IPS-NIHi11 (cell line): ENCODE measurements around the gene PLLP.

Experiments
- DNase-seq: peaks from one replicate; pipeline ENCODE4 v3.0.0; 2012; ENCODE audit warnings: mixed read lengths, low spot score

The PLLP gene, protein sequence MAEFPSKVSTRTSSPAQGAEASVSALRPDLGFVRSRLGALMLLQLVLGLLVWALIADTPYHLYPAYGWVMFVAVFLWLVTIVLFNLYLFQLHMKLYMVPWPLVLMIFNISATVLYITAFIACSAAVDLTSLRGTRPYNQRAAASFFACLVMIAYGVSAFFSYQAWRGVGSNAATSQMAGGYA

DNA sequence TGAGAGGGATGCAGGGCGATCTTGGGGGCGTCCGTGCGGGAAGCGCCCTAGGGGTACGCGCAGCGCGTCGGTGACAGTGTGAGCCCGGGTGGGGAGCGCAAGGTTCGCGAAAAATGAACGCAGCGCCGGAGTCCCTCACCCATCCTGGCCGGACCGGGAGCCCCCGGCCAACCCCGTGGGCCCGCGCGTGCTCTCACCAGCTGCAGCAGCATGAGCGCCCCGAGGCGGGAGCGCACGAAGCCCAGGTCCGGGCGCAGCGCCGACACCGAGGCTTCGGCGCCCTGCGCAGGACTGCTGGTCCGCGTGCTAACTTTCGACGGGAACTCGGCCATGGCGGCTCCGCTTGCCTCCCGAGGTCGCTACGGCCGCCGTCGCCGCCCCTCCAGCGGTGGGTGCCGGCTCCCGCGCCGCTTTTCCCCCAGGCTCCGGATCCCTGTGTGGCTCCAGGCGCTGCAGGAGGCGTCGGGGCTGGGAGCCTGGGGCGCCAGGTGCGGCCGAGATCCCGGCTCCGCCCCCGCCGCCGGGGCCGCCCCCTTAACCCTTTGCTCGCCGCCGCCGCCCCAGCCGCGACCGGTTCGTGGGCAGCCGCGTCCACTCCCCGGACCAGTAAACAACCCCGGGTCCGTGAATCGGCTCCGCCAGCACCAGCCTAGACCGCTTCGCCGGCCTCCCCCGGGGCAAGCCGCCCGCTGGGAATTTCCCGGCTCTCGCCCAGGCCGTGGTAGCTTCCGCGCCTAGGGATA lies at the start of gene PLLP:
Gene PLLP (minus strand): TSS at position 464 of the 743 bp plus-strand sequence. CDS start 132 bp downstream, at position 332.
- DNase-seq: peak; percentile 92

DNA sequence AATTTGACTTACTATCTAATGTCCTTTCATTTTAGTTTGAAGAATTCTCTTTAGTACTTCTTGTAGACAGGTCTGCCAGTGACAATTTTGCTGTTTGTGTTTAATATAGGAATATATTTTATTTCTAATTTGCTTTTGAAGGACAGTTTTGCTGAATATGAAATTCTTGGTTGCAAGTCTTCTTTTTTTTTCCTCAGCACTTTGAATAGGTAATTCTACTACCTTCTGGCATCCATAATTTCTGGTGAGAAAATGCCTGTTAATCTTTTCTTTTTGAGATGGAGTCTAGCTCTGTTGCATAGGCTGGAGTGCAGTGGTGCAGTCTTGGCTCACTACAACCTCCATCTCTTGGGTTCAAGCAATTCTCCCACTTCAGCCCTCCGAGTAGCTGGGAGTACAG lies 48.9 kb upstream of the PLLP start:
- no peak for DNase-seq

DNA sequence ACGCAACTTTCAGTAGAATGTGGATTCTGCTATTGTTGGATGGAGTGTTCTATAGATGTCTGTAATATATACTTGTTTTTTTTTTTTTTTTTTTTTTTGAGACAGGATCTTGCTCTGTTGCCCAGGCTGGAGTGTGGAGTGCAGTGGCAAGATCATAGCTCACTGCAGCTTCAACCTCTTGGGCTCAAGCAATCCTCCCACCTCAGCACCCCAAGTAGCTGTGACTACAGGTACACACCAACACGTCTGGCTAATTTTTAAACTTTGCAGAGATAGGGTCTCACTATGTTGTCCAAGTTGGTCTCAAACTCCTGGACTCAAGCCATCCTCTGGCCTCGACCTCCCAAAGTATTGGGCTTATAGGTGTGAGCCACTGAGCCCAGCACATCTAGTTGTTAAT lies 46.9 kb upstream of the PLLP start:
- DNase-seq: no peak

DNA sequence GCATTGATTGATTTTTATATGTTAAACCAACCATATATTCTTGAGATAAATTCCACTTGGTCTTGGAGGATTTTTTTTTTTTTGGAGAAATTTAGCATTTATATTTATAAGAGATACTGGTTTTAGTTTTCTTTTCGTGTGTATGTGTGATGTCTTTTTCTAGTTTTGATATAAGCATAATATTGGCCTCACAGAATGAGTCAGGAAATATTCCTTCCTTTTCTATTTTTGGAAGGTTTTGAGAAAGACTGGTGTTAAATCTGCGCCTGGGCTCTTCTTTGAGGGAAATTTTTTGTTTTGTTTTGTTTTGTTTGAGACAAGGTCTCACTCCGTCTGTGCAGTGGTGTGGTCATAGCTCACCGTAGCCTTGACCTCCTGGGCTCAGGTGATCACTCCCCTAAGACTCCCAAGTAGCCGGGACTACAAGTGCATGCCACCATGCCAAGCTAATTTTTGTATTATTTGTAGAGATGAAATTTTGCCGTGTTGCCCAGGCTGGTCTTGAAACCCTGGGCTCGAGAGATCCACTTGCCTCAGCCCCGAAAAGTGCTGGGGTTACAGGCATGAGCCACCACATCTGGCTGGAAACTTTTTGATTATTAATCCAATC lies 45.4 kb upstream of the PLLP start:
- DNase-seq: no peak

DNA sequence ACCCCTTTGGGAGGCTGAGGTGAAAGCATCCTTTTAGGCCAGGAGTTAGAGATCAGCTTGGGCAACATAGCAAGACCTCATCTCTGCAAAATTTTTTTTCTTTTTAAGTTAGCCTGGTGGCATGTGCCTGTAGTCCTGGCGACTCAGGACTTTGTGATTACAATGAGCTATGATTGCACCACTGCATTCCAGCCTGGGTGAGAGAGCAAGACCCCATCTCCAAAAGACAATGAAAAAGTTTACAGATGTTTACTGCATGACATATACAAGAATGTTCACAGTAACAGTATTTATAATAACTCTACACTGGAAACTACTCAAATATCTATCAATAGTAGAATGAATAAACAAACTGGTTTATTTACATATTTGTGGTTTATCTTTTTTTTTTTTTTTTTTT lies 41.0 kb upstream of the PLLP start:
- DNase-seq: no peak

DNA sequence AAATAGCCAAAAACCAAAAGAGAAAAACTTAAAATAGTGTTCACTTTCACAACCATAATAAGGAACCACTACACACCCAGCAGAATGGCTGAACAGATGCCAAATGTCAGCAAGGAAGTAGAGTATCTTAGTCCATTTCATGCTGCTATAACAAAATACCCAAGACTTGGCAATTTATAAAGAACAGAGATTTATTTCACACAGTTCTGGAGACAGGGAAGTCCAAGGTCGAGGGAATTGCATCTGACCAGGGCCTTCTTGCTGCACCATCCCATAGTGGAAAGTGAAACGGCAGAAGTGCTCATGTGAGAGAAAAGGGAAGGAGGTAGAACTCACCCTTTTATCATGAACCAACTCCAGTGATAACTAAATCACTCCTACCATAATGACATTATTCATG lies 40.3 kb upstream of the PLLP start:
- DNase-seq: no peak

DNA sequence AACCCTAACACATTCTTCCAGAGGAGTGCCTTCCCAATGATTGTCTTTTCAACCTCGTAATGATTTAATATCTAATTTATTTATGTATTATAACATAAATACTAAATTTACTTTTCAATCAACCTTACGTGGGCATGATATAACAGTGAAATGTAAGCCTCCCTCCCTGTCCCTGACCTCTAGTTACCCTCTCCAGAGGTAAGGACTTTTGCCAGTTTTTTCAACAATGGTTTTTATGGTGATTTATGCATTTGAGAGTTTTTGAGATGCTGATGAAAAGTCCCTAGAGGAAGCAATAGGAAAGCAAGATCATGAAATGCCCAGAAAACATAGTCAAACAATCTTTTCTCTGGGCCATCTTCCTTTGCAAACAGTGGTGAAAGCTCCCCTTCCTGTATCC lies 35.2 kb upstream of the PLLP start:
- no peak for DNase-seq

DNA sequence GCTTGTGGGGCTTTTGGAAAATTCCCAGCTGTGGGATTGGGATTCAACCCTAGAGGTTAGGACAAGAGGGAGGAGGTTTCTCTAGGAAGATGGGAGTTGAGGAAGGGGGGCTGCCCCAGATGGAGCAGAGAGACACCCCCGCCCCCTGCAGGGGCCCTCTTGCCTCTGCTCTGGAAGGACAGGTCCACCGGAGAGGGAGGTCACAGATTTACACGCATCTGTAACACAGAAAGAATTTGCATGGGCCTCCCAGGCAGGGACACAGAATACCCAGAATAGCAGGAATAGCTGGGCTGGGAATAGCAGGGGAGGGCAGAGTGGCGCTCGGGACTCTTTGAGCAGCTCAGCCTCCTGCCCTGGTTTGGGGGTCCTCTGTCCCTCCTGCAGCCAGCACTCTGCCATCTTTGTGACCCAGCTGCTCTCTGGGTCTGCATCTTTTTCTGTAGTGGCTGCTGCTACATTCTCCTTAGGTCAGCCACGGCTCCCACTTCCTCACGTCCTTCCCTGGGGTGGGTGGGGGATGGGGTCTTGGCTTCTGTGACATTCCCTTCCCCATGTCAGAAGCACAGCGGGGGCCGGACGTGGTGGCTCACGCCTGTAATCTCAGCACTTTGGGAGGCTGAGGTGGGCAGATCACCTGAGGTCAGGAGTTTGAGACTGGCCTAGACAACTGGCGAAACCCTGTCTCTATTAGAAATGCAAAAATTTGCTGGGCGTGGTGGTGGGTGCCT lies 33.9 kb upstream of the PLLP start:
- DNase-seq: peak; percentile 41

DNA sequence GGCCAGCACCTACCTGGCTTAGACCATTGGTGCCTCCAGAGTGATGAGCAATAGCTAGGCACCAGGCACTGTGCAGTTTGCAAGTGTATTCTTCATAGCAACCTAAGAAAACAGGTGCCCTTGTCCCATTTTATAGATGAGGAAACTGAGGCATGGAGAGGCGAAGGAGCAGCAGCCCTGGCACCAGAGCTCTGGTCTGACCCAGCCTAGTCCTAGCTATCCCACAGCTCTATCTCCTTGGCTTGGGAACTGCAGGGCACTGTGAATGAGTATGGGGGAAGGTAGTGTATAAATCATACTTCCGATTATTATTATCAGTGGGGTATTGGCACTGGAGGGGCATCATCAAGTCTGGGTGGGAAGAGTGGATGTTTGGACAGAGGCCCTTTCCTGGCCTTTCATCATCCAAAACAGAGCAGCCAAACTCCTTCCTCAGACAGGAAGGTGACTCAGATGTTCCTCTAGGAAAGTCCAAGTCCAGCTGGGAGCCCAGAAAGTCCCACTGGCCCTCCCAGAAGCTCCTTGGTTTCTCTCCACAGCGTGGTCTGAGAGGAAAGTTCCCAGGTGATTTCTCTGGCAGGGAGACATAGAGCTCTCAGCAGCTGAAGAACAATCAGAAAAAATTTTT lies 32.0 kb upstream of the PLLP start:
- no peak for DNase-seq

DNA sequence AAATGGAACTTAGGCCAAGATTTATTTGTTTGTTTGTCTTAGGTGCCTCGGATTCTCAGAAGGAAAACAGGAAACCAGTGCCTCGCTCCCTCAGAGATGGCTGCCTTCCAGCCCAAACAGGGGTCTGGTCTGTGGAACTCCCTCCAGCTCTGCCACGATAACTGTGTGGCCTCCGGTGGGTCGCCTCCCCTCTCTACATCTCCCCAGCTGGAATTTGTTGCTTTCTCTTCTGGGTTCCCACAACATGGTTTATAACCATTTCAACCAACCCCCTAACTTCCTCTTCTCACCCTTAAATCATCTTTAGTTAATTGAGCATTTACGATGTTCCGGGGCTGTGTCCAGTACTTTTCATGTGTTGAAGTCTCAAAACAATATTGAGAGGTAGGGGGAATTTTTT lies 30.9 kb upstream of the PLLP start:
- DNase-seq: no peak

DNA sequence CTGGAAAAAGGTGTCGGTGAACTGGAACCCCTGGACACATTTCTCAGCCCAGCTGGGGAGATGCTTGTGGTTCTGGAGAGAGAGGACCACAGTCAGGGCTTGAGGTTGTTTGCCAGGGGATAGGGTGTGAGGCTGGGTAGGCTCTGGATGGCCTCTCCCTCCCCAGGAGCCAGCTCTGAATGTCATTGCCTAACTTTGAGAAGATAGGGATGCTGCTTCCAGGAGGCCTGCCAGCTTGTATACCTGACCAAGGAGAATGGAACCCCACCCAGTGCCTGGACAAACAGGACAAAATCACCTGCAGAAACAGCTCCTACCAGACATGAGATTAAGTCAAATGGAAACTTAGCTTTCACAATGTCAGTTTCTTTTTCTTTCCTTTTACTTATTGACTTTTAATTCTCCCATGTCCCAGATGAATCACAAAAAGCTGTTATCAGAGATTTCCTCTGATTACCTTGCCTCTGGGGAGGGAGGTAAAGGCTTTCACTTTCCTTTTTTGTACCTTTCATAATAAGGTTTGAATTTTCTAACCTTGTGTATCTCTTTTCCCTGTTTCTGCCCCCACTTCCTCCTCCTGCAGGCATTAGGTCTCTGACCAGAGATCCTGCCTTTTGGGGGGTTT lies 29.8 kb upstream of the PLLP start:
- no peak for DNase-seq

DNA sequence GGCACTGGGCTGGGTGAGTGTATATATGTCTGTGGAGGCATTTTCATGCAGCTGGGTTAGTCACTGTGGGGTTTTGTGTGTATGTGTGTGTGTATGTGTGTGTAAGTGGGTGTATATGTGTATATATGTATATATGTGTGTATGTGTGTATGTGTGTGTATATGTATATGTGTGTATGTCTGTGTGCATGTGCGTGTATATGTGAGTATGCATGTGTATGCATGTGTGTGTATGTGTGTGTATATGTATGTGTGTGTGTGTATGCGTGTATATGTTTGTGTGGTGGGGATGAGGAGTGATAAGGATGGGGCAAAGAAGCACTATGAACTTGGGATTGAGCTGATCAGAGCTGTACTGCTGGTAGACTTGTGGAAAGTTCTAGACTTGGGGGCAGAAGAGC lies 29.0 kb upstream of the PLLP start:
- no peak for DNase-seq

DNA sequence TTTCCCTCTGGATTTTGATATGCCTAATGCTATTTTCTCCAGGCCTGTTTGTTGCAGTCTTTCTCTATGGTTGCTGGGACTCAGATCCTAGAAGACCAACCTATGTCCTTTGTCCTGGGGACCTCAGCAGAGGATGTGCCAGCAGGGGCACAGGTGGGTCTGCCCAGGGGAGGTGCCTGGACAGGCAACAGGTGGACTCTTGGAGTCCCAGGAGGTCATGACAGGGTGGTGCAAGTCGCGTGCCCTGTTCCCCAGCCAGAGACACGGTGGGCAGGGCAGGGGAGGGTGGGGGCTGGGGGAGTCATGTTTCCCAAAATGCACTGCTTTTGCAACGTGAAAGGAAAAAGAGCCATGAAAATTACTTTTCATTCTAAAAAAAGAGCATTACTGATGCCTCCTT lies 26.3 kb upstream of the PLLP start:
- no peak for DNase-seq

DNA sequence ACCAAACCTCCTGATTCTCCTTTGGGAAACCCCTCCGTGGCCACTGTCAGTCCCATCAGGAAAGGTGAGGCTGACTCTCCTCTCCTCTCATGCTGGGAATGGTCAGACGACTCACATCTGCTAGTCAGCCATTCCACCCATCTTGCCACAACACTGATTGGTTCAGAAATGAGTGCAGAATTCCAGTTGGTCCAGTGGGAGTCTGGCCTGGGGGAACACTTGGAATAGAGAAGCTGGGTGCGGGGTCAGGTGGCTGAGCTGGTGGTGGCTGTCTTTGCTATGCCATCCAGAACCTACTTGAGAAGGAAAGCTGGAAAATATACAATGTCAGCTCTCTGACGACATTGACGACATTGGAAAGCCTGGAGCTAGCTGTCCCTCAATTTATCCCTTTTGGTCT lies 23.6 kb upstream of the PLLP start:
- DNase-seq: no peak

DNA sequence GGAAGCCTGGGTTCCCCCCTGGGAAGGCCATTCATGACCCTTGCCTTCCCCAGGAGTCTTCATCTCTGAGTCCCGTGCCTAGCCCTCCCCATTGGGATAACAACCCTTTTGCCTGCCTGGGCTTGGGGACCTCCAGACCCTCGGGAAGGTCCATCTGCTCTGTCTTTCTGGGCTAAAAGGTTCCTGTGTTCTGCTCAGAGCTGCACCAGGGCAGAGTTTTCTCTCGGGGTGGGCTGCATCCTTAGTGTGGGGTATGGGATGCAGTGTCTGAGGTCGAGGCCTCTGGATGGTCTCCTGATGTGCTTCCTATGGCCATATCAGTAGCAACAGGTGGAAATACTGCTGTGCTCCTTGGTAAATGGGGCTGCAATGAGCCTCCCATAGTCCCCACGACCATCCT lies 22.9 kb upstream of the PLLP start:
- DNase-seq: no peak

DNA sequence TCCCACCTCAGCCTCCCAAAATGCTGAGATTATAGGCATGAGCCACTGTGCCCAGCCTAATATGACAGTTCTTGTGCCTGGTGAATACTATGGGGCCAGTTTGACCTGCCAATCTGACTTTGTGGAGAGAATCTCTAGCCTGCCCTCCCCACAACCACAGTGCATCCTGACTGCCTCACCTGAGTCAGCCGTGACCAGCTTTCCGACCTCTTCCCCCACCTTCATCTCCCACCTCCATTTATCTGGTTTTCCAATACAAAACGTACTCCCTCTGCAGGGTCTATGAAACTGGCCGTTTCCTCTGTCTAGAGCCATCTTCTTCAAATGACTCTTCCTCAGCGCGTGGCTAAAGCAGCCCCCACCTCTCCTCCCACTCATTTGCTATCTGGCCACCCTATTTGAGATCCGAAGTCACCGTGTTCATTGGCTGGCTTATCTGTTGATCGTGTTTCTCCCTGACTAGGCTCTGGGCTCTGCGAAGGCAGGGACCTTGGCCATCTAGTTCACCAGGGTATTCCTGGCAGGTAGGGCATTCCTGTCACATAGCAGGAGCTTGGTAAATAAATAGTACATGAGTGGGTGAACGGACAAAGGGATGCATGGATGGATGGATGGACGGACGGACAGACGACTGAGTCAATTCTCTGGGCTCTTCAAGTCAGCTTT lies 22.3 kb upstream of the PLLP start:
- no peak for DNase-seq

DNA sequence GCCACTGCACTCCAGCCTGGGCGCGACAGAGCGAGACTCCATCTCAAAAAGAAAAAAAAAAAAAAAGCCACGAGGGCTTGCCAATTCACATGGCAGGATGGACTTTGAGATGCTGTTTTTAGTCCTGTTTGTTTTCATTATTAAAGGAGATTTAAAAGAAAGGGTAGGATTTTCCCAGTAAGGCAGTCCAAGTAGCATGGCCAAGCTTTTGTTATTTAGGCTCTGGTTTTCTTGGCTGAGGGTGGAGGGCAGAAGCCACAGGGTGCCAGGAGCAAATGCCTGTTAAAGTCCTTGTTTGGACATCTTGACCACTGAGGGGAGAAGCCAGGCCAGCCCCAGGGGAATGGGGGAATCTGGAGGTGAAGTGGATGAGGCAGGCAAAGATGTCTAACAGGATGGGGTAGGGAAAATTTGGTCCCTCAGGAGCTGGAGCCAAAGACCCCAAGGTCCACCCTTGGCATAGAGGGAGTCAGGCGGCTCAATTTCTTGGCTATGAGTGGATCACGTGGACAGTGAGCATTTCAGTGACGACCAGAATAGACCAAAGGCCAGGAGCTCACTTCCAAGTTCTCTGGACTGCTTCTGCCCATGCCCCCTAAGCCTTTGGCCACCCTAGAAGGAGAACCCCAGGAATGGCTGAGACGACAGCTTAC lies 20.8 kb upstream of the PLLP start:
- DNase-seq: no peak

DNA sequence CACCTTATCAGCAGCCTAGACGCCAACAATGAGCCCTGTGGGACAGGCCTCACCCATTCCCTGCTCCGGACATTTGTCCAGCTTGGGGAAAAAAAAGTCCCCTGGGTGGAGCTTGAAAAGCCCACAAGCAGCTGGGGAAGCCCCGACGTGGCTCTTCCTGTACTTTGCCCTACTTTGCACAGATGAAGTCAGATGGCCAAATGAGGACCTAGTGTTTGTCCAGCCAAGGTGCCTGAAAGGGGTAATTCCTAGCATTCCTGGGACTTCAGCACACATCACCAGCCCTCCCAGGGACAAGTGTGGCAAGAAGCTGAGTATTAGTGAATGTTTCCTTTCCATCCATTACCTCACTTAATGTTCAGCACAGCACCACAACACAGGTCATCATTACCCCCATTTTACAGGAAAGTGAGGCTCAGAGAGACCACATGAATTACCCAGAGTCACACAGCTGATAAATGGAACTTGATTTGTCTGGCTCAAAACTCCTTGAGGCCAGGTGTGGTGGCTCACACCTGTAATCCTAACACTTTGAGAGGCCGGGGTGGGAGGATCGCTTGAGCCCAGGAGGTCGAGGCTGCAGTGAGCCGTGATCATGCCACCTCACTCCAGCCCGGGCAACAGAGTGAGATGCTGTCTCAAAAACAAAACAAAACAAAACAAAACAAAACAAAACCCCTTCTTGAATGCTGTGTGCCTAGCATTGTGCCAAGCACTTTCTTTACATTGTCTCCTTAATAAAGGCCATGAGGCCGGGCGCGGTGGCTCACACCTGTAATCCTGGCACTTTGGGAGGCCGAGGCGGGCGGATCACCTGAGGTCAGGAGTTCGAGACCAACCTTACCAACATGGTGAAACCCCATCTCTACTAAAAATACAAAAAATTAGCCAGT lies 19.9 kb upstream of the PLLP start:
- no peak for DNase-seq

DNA sequence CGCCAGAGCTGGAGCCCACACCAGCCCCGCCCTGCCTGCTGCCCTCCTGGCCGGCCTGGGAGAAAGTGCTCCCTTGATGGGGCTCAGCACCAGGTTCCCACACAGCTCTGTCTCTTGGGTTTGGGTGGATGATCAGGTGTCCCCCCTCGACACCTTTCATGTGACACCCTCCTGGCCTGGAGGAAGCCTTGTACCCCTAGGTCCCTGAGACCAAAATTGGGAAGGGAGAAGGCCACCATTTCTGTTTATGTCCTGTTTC lies 19.4 kb upstream of the PLLP start:
- DNase-seq: no peak
